GM18861 (cell line): ENCODE data around the gene NRCAM.

Experiments
- ATAC-seq: cut with Tn5 transposase; IDR thresholded peaks from one replicate; pipeline ENCODE4 v1.9.1; 2021; ENCODE audit not compliant: unreplicated experiment

The NRCAM gene

GRCh38 chr7:108222236-108222892 is 233.9 kb downstream of the NRCAM start:
- no peak for ATAC-seq

GRCh38 chr7:108211382-108212201 is 244.6 kb downstream of the NRCAM start:
- peak; percentile 51 for ATAC-seq

- no peak for ATAC-seq
Measured at GRCh38 chr7:108210796-108211195, 245.4 kb downstream of the NRCAM start.

- no peak for ATAC-seq
Measured at GRCh38 chr7:108205311-108205710, 250.9 kb downstream of the NRCAM start.

GRCh38 chr7:108204281-108204796 is 251.9 kb downstream of the NRCAM start:
- ATAC-seq = no peak

- ATAC-seq = peak; percentile 64
Measured at GRCh38 chr7:108203537-108203936, 252.7 kb downstream of the NRCAM start.

- ATAC-seq = no peak
Measured at GRCh38 chr7:108202743-108203142, 253.5 kb downstream of the NRCAM start.

GRCh38 chr7:108201766-108202165 is 254.5 kb downstream of the NRCAM start:
- ATAC-seq = no peak

GRCh38 chr7:108200326-108200725 is 255.9 kb downstream of the NRCAM start:
- no peak for ATAC-seq

- no peak for ATAC-seq
Measured at GRCh38 chr7:108197371-108198091, 258.7 kb downstream of the NRCAM start.

GRCh38 chr7:108196004-108196403 is 260.2 kb downstream of the NRCAM start:
- no peak for ATAC-seq

- no peak for ATAC-seq
Measured at GRCh38 chr7:108193594-108194498, 262.4 kb downstream of the NRCAM start.

- no peak for ATAC-seq
Measured at GRCh38 chr7:108190891-108191290, 265.3 kb downstream of the NRCAM start.

GRCh38 chr7:108189733-108190388 is 266.4 kb downstream of the NRCAM start:
- peak; percentile 98 for ATAC-seq

- no peak for ATAC-seq
Measured at GRCh38 chr7:108188724-108189123, 267.5 kb downstream of the NRCAM start.

- no peak for ATAC-seq
Measured at GRCh38 chr7:108181073-108181985, 274.9 kb downstream of the NRCAM start.

- no peak for ATAC-seq
Measured at GRCh38 chr7:108178398-108178797, 277.8 kb downstream of the NRCAM start.

GRCh38 chr7:108171164-108171563 is 285.1 kb downstream of the NRCAM start:
- no peak for ATAC-seq

GRCh38 chr7:108170251-108170650 is 286.0 kb downstream of the NRCAM start:
- ATAC-seq = no peak
